Colon (tissue), 2 donors: ENCODE measurements around the gene SERPINB10.
"Not testable (repeated sequence)": the region's sequence is repeated elsewhere in the genome, so short reads cannot be mapped to it uniquely, and the experiment has no call there.

Source experiments
- FAIRE-seq: peaks from 2 replicates; lab custom pipeline; 2012; peaks lifted over from hg19 to GRCh38; lab: Jason Lieb, UNC
- donor health status: control.
- donor health status: control.

SERPINB10 gene

DNA sequence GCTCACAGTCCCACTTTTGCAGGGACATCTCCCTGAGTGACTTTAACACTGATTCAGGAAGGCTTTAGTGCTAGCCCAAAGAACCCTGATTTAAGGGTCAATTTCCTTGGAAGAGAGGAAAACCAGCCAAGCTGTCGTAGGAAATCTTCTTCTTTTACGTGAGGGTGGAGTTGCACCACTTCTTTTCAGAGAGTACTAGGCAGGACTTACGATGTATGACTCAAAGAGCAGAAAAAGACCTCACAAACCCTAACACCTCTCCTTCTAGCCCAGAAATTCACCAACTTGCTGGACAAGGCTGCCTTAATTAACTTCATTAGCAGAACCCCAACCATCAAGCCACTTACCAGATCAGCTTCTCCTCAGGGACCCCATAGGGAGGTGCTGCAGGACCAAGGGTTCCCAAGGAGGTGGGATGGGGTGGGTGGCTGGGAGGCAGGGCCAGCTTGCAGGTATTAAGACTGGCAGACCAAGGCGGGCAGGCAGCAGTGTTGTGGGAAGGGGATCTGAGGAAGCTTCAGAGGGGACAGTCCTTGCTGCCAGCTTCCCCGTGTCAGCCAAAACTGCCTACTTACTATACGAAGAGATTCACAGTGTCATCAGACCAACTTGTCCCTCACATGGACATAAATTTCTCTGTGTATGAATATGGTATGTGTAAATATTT is 13.5 kb upstream of the SERPINB10 start:
- no peak for FAIRE-seq

DNA sequence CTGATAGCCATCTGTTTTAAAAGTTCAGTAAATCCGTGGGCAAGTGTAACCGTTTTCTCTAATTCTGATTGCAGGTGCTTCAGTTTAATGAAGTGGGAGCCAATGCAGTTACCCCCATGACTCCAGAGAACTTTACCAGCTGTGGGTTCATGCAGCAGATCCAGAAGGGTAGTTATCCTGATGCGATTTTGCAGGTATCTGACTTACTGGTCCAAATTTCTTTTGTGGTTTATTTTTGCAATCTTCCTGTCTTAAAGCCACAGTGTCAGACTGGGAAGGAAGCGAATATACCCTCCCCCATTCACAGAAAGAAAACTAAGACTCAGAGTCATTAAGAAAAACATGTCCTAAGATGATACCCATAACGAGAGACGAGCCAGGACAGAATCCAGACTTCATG is 12.6 kb upstream of the SERPINB10 start:
- no peak for FAIRE-seq

DNA sequence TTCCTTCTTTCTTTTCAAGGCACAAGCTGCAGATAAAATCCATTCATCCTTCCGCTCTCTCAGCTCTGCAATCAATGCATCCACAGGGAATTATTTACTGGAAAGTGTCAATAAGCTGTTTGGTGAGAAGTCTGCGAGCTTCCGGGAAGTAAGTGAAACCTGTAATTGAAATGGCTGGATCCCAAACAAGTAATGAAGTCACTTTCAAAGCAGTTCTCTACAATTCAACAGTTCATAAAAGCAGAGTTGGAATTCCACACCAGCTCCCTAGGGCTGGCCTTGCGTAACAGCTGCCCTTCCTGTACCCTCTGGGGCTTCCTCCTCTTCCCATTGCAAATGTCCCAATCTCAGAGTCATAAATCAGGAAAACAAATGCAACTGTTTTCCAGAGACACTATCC is 10.7 kb upstream of the SERPINB10 start:
- FAIRE-seq: no peak

DNA sequence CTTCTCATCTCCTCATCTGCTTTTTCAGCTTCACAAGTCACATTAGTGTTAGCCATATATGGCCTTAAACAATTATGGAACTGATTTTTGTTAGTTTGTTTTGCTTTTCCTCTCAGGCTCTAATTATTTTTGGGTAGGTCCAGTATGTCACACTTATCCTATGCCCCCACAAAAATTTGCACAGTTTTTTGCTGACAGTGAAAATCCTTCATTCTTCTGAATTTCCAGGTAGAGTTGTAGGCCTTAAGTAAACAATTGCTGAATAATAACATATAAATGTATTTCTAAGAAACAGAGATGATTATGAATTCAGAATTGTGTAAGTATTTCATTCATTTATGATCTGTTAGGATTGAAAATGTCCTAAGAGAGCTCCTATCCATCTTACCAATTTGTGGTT is 8.6 kb upstream of the SERPINB10 start:
- FAIRE-seq: no peak

DNA sequence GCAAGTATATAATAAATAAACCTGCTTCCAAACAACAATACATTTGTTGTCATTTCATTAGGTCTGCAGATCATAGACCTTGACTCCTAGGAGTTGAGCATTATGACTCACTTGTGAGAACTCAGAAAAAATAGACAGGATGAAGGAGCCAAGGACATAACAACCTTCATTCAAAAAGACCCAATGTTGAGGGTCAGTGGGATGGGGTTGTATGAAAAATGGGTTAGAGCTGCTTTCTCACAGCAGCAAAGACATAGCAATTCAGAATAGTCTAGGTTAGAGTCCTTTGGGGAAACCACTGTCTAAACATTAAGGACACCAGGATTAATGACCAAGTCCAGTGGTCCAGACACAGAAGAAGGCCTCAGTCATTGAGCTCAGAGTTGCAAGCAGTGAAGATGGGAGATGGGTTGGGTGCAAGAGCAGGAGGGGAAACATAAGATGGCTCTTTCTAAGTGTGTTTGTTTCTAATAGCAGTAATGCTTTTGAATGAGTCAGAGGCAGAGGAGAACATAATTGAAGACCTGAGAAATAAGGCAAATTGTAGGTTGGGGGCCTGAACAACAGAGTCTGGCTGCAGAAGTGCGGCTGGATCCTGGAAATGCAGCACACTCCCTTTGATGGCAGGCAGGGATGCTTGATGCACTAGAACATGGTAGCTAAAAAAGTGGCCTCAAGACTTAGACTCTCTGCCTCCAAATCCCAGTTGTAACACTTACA is 3.7 kb upstream of the SERPINB10 start:
- FAIRE-seq: no peak

DNA sequence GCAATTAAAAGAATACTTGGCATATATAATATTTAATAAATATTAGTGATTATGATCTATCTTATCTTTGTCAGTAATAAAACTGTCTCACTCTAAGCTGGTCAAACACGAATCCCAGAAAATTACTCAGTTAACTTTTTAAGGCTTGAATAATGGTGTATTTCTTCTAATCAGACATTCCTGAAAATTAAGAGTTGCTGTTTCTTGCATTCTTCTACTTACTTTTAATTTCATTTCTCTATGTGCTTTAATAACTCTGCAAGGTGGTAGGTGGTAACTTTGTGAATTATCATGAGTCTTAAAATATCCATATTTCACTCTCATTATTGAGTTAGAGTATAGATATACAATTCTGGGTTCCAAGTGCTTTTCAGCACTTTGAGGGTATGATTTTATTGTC is 3.1 kb upstream of the SERPINB10 start:
- FAIRE-seq: no peak

DNA sequence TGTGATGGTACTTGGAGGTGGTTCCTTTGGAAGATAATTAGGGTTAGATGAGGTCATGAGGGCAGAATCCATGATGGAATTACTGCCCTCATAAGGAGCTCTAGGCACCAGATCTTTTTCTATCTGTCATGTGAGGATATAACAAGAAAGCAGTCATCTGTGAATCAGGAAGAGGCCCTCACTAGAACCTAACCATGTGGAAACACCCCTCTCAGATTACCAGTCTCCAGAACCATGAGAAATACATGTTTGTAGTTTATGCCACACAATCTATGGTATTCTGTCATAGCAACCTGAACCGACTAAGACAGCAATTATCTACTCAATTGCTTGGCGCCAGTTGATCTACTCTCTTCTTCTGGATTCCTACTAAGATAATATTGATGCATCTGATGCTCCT is 2.4 kb upstream of the SERPINB10 start:
- no peak for FAIRE-seq

DNA sequence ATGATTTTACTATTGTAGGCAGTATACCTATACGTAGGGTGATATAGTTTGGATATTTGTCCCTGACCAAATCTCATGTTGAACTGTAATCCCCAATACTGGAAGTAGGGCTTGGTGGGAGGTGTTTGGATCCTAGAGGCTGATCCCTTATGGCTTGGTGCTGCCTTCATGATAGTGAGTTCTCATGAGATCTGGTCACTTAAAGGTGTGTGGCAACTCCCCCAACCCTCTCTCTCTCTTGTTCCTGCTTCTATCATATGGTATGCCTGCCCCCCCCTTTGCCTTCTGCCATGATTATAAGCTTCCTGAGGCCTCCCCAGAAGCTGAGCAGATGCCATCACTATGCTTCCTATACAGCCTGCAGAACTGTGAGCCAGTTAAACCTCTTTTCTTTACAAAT is 1.7 kb upstream of the SERPINB10 start:
- FAIRE-seq: no peak

DNA sequence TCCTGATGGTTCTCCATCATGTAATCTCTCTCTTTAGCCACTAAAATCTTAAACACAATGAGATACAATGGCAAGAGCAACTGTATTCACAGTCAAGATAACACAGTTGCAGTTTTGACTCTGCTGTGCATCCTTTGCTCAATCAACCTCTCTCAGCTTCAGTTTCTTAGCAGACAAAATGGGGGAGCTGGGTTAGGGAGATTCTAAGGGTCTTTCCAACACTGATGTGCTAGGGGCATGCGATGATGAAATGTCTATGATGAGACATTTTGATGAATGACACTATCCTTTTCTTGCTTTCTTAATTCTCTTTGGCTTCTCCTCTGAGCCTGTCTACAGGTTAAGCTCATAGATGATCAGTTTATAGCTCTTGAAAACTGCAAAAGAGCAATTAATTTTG is 1.1 kb downstream of the SERPINB10 start:
- no peak for FAIRE-seq

DNA sequence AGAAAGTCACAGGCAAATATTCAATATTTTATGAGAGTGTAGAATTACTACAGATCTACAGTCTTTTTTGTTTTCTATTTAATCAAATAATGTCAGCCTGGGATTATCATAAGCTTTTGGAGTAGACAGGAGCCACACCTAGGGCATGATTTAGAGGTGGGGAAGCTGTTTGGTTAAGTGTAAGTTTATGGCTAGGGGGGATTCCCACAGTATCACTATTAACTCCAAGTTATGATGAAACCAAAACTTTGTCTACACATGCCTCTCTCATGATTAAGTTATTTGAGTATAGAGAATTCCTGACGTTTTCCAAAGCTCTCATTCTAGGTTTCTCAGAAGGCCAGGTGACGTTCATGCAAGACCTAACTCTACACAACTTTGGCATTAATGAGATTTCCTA is 2.1 kb downstream of the SERPINB10 start:
- no peak for FAIRE-seq

DNA sequence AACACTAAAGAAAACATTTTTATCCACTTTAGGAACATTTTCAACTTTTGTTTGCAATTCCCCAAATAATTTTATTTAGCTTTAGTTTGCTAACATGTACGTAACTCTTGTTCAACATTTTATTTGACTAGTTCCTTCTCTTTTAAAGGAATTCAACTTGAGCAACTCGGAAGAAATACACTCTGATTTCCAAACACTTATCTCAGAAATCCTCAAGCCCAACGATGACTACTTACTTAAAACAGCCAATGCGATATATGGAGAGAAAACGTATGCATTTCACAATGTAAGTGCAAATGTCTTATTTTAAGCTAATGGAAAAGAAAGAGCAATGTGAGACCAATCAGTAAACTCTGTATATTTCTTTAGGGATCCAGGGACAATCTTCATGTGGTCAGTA is 10.1 kb downstream of the SERPINB10 start:
- no peak for FAIRE-seq

DNA sequence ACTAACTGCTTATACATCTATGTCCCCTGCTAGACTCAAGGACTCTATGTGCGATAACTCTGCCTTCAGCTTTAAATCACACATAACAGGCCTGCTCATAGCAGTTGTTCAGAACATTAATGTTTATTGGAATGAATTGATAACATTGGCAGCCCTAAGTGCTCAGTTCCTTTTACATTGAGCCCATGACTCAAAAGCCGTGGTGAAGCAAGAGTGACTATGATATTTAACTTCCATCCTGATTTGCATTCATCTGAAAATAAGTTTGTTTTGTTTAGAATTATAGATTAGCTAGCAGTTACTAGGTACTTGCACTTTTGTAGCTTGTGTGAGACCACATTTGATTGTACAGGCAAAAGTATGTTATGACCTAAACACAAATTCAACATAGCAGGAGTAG is 14.3 kb downstream of the SERPINB10 start:
- no peak for FAIRE-seq

DNA sequence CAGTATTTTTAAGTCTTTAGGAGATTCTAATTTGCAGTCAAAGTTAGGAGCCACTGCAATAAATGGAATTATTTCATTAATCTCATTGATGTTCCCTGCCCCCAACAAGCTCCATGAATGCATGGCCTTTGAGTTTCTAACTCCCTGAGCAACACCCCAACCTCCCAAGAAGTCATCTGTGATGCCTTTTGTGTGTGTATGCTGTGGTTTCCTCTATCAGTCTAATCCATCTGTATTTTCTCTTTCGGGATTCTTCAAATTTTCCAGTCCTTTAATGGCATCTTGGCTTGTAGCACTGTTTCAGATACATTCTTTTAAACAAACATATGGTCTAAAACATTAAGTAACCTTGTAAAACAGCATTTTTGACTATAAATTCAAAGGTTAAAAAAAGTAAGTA is 16.8 kb downstream of the SERPINB10 start:
- no peak for FAIRE-seq

DNA sequence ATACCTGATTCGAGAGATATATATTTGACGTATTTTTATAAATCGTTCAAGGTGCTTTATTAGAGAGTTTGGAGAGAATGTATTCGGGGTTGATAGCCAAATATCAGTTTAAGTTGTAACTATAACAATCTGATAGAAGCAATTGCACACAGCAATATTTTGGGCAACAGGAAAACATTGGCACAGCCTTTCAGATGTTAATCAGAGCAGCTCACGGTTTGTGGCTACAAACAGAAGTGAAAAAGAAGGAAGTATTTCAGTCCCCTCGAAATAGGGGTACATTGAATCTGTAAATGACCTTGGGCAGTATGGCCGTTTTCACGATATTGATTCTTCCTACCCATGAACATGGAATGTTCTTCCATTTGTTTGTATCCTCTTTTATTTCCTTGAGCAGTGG is 20.6 kb downstream of the SERPINB10 start:
- no peak for FAIRE-seq

DNA sequence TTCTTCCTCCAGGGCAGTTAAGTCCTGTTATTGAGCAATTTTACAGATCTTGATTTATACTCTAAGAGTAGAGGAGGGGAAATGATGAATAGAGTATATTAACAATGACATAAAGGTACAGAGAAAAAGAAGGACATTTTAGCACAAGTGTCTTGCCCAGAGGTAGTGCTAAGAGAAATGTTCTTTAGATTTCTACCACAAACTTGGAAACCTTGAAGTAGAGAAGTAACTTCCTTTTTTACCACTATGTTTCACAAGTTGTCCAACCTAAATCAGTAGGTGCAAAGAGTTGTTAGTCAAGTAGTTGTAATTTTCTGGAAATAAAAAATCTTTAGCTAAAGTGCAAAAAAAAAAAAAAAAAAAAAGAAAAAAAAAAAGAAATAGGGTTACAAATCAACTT is 21.6 kb downstream of the SERPINB10 start:
- not testable (repeated sequence) for FAIRE-seq

DNA sequence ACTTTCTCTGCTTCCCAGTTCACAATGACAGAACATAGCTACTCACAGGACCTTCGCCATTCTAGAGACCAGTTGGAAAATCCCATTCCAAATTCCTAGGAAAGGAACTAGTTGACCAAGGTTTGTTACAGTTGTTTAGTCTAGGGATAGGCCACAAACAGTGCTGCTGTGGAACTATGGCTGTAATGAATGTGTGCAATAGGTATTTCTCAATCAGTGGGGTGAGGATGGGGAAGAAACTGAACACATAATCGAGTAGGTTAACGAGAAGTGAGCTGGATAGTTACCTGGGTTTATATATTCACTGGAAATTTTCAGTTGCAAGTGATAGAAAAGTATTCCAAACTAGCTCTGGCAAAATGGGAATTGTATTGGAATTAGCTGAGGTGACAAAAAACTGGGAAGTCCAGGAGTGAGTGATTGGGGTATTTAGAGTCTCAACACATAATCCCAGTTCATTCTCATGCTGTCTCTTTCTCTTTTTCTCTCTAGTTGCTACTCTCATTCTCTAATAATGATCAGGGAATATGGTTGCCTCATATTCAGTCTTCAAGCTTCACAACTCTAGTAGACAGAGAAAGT is 23.1 kb downstream of the SERPINB10 start:
- no peak for FAIRE-seq

DNA sequence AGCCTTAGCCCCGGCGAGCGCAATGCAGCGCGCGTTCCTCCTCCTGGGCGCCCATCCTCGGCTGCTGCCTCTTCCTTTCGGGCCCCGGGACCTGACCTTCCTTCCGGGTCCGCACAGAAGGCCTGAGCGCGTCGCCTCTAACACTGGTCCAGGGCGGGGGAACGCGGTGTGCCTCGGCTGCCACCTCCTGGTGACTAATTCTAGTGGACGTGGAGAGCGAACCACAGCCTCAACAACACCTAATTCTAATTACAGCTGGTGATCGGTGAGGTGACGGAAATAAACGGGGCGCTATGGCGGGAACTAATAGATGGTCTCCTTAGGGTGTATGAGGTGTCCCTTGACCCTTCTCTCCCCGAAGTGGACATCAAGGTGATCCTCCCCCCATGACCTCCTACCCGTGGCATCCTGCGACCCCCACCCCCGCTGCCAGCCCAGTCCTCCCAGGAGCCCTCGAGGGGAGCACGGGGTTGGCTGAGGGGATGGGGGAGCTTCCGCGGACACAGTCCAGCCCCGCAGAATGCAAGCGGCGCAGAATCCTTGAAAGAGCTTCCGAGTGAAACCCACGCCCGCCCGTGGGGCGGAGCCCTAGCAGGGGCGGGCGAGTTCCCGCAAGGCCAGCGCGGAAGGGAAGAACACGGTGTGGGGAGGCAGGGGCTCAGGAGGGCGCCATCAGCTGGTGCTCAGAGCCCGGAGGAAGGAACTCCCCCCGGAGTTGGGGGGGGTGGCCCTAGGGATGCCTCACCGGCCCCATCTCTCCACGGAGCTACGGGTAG is 28.6 kb downstream of the SERPINB10 start:
- no peak for FAIRE-seq

DNA sequence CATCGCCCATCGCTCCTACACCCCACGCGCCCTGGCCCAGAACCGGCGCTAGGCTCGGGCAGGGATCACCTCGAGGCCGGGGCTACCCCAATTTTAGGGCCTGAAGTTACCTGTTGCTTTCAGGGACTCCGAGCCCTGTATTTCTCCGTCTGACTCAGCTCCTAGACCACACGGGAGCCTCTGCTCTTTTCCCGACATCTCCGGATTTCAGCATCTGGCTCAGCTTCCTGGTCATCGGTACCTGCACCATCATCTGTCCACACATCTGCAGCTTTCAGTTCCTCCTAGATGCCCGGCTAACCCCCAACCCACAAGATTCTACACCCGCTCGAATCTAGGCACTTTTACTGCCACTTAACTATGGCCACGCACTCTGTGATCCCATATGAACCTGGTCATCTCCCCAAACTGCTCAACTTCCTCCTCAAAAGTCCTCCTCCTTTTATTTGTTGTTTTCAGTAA is 29.2 kb downstream of the SERPINB10 start:
- no peak for FAIRE-seq

DNA sequence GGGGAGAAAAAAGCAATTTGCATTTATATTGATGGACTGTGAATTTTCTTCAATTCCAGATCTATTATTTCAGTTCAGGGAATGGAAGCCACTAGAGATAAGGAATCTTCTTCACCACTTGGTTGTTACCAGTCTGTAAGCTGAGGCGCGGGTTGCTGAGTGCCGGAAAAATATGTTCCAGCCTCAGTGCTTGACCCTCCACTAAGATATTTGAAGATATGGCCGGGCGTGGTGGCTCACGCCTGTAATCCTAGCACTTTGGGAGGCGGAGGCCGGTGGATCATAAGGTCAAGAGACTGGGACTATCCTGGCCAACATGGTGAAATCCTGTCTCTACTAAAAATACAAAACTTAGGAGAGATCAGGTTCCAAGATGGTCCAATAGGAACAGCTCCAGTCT is 32.2 kb downstream of the SERPINB10 start:
- no peak for FAIRE-seq

DNA sequence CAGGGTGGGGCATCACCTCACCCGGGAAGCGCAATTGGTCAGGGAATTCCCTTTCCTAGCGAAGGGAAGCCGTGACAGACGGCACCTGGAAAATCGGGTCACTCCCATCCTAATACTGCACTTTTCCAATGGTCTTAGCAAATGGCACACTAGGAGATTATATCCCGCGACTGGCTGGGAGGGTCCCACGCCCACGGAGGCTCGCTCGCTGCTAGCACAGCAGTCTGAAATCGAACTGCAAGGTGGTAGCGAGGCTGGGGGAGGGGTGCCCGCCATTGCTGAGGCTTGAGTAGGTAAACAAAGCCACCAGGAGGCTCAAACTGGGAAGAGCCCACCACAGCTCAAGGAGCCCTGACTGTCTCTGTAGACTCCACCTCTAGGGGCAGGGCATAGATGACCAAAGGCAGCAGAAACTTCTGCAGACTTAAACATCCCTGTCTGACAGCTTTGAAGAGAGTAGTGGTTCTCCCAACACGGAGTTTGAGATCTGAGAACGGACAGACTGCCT is 32.8 kb downstream of the SERPINB10 start:
- not testable (repeated sequence) for FAIRE-seq

DNA sequence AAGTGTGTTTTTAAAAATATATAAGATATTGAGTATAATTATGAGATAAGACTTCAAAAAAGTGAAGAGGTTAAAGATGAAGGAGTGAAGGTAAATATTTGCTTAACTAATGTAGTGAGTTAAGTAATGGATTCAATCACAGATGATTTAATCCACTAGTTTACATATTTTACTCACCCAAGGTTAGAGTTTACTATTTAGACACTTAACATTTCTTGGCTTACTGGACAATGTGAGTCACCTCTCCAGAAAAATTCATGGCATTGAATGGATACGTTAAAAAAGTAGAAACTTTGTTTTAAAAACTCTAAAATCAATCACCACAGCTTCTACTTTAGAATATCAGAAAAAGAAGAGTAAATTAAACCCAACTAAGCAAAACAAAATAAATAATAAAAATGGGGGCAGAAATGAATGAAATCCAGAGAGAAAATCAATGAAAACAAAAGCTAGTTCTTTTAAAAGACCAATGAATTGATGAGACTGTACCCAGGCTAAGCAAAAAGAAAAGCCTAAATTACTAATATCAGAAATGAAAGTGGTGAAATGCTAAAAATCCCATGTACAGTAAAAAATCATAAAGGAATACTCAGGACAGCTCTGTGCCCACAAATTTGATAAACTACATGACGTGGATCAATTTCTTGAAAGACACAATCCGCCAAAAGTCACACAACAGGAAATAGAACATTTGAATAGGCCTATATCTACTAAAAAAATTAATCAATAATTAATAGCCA is 39.5 kb downstream of the SERPINB10 start:
- no peak for FAIRE-seq
